ENCODE measurements around the gene CELA2A. TPM values are rescaled to one million over a fixed set of nuclear protein-coding genes. Genes with fewer than 3 reads are reported as not detected.
"Not testable (repeated sequence)": the region's sequence is repeated elsewhere in the genome, so short reads cannot be mapped to it uniquely, and the experiment has no call there.

Gene CELA2A
- total and polyA plus RNA-seq, 2 of the 13 experiments (the other 11 are each of a cell fraction or from before 2014, with no cell fraction given), result not detected

- Histone ChIP-seq H3K9me3 (ENCODE audit: low read length) (no peaks in the 10 kb centered on the region), H4K20me1 (ENCODE audit: insufficient read depth, low read length) (no peaks in the 10 kb centered on the region; the same call in 1 of the 2 replicates), H3K4me1 (ENCODE audit: insufficient read depth, low read length) (peaks cover 34% of the 10 kb centered on the region), H3K27ac (ENCODE audit: extremely low read length, insufficient read depth, low read length) (no peak overlapping the region), H3K79me2 (ENCODE audit: insufficient read depth, low read length) (peaks cover 5% of the 10 kb centered on the region), H3K4me2 (ENCODE audit: low read depth, low read length) (peak overlapping the region; percentile 20; the same call in 1 of the 2 replicates), H3K27me3 (ENCODE audit: control insufficient read depth in 1 of 2, insufficient read depth in 2 of 2, low read length in 2 of 2) (no peaks in the 10 kb centered on the region), H2AFZ (ENCODE audit: low read length) (no peak overlapping the region), H3K36me3 (replicated peaks in 1 of 2; ENCODE audit: control insufficient read depth in 1 of 2, insufficient read depth in 2 of 2, low read length in 2 of 2) (peaks cover 0 to 6% of the 10 kb centered on the region in 2 experiments; a peak in 1 of 5 replicates), H3K4me3 (replicated peaks in 1 of 3; ENCODE audit: insufficient read depth in 1 of 3, low read depth in 2 of 3, low read length in 3 of 3) (no peak overlapping the region), H3K9ac (ENCODE audit: insufficient read depth, low read depth, low read length) (no peak overlapping the region)
- CTCF ChIA-PET (ENCODE audit: low intra/inter-chr PET ratio, low total read pairs), result no interaction called here
- TF ChIP-seq, protein P1, sequence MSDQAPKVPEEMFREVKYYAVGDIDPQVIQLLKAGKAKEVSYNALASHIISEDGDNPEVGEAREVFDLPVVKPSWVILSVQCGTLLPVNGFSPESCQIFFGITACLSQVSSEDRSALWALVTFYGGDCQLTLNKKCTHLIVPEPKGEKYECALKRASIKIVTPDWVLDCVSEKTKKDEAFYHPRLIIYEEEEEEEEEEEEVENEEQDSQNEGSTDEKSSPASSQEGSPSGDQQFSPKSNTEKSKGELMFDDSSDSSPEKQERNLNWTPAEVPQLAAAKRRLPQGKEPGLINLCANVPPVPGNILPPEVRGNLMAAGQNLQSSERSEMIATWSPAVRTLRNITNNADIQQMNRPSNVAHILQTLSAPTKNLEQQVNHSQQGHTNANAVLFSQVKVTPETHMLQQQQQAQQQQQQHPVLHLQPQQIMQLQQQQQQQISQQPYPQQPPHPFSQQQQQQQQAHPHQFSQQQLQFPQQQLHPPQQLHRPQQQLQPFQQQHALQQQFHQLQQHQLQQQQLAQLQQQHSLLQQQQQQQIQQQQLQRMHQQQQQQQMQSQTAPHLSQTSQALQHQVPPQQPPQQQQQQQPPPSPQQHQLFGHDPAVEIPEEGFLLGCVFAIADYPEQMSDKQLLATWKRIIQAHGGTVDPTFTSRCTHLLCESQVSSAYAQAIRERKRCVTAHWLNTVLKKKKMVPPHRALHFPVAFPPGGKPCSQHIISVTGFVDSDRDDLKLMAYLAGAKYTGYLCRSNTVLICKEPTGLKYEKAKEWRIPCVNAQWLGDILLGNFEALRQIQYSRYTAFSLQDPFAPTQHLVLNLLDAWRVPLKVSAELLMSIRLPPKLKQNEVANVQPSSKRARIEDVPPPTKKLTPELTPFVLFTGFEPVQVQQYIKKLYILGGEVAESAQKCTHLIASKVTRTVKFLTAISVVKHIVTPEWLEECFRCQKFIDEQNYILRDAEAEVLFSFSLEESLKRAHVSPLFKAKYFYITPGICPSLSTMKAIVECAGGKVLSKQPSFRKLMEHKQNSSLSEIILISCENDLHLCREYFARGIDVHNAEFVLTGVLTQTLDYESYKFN (CRISPR knock-in tag; conservative IDR thresholded peaks at IDR 0.05), result 0 out of 2 replicates have a peak, but pooled peaks have one; percentile 22
- TF ChIP-seq ZNF770 (CRISPR knock-in tag; IDR thresholded peaks at IDR 0.05) (peak; percentile 64), SP1 (IDR thresholded peaks at IDR 0.05) (no peak), SP1 (CRISPR knock-in tag; IDR thresholded peaks at IDR 0.05) (no peak), ZNF430 (CRISPR knock-in tag; IDR thresholded peaks at IDR 0.05) (no peak), ESRRA (CRISPR knock-in tag; IDR thresholded peaks at IDR 0.05; ENCODE audit: low read depth) (0 out of 2 replicates have a peak, but pooled peaks have one; percentile 36), HNF4A (CRISPR knock-in tag; IDR thresholded peaks at IDR 0.05) (peak; percentile 62), ZNF121 (CRISPR knock-in tag; IDR thresholded peaks at IDR 0.05) (peak; percentile 90), HNF4G (IDR thresholded peaks at IDR 0.05; ENCODE audit: borderline replicate concordance, low read depth, low read length) (peak; percentile 18; the same call in 1 of the 2 replicates), HNF4G (CRISPR knock-in tag; IDR thresholded peaks at IDR 0.05; ENCODE audit: borderline replicate concordance, low read depth) (no peak), ZNF264 (CRISPR knock-in tag; IDR thresholded peaks at IDR 0.05) (0 out of 2 replicates have a peak, but pooled peaks have one; percentile 22)
- POLR2A ChIA-PET, result no interaction called here
- in situ Hi-C loops (cut with HindIII; ENCODE audit: extremely low pct_ligation_motif_present, low pct_unique_long_range_greater_than_20kb), result no loop called here
- 100% methylated on average over 3 of the region's 3 CpGs for WGBS (ENCODE audit: low lambda C conversion rate)
- DNase-seq (ENCODE audit: low spot score), result no peak
- intact Hi-C loops (cut with micrococcal nuclease; ENCODE audit: unreplicated experiment), result loop anchor here (10.0 kb wide), 1 partner anchor 85 kb away; no protein-coding TSS in a partner anchor
- ATAC-seq, result no peak
- no TSS peak for BruUV-seq (replicated peaks)
- no peak for FAIRE-seq
These were observed 63.1 kb downstream of the CELA2A start for GRCh38 chr1:15519625-15520024.

DNA sequence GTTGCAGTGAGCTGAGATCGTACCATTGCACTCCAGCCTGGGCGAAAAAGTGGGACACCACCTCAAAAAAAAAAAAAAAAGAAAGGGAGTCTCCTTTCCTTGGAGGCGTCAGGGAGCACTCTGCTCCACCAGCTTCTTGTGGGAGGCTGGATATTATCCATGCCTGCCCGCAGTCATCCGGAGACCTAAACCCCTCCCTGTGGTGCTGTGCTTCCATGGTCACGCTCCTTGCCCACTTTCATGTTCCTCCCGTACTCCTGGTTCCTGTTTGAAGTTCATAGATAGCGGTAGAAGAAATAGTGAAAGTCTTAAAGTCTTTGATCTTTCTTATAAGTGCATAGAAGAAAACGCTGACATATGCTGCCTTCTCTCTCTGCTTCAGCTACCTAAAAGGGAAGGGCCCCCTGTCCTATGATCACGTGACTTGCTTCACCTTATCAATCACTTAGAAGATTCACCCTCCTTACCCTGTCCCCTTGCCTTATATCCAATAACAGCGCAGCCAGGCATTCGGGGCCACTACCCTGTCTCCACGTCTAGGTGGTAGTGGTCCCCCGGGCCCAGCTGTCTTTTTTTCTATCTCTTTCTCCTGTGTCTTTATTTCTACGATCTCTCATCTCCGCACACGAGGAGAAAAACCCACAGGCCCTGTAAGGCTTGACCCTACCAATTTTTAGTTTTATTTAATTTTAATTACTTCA, 64.8 kb downstream of the CELA2A start:
- H4K20me1 ChIP-seq (ENCODE audit: insufficient read depth, low read length); BruUV-seq (replicated peaks); H3K36me3 ChIP-seq (replicated peaks in 1 of 2; ENCODE audit: control insufficient read depth in 1 of 2, insufficient read depth in 2 of 2, low read length in 2 of 2); ATAC-seq; H3K79me2 ChIP-seq (ENCODE audit: insufficient read depth, low read length); DNase-seq (ENCODE audit: low spot score); H3K27me3 ChIP-seq (ENCODE audit: control insufficient read depth in 1 of 2, insufficient read depth in 2 of 2, low read length in 2 of 2); in situ Hi-C loops (cut with HindIII; ENCODE audit: extremely low pct_ligation_motif_present, low pct_unique_long_range_greater_than_20kb); CTCF ChIA-PET (ENCODE audit: low intra/inter-chr PET ratio, low total read pairs); H3K9me3 ChIP-seq (ENCODE audit: low read length); H2AFZ ChIP-seq (ENCODE audit: low read length); H3K4me2 ChIP-seq (ENCODE audit: low read depth, low read length); FAIRE-seq; H3K4me3 ChIP-seq (replicated peaks in 1 of 3; ENCODE audit: insufficient read depth in 1 of 3, low read depth in 2 of 3, low read length in 3 of 3); H3K27ac ChIP-seq (ENCODE audit: extremely low read length, insufficient read depth, low read length); POLR2A ChIA-PET; H3K9ac ChIP-seq (ENCODE audit: insufficient read depth, low read depth, low read length): not testable (repeated sequence)
- WGBS (ENCODE audit: low lambda C conversion rate), result 97% methylated on average over 17 of the region's 17 CpGs
- H3K4me1 ChIP-seq (ENCODE audit: insufficient read depth, low read length), result peaks cover 37% of the 10 kb centered on the region
- intact Hi-C loops (cut with micrococcal nuclease; ENCODE audit: unreplicated experiment), result loop anchor here (10.0 kb wide), 1 partner anchor 83 kb away; no protein-coding TSS in a partner anchor

Data from HepG2 (cell line).